Activated T-cell treated with anti-CD3 and anti-CD28 coated beads, Interleukin-2, amount 50 U/mL, for 48 hours (primary cell): ENCODE results near the gene ZNF664.
"Not testable (repeated sequence)": the region's sequence is repeated elsewhere in the genome, so short reads cannot be mapped to it uniquely, and the experiment has no call there.

ENCODE experiments used
- DNase-seq, 2 experiments: peaks; one replicate each; pipeline ENCODE4 v3.0.0-alpha.2; 2020

The ZNF664 gene

DNA sequence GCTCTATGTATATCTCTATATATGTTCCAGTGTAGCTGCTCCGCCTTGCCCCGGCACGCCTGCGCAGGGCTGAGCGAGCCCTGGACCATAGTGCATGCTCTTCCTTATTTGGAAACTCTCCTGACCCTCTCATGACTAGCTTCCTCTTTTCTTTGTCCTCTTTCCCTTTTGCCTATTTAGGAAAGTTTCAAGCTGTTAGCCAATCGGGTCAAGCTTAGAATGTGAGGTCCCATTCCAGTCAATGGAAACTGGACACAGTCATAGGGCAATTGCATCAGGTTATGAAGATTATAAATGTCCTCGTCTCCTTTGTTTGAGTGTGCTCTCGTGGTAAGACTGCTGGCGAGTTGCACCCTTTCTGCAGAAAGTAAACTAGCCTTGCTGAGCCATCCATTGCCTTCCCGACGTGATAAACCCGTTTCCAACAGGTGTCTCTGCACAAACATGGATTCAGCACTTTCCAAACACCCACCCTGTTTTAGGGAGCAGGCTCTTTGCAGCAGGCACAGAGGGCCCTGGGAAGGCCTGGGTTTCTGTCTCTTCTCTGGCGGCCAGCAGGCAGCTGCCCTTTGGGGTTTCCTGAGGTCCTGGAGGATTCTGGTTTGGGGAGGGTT is 31.3 kb upstream of the ZNF664 start:
- DNase-seq, result peak in 1 of 2 experiments; percentile 1

DNA sequence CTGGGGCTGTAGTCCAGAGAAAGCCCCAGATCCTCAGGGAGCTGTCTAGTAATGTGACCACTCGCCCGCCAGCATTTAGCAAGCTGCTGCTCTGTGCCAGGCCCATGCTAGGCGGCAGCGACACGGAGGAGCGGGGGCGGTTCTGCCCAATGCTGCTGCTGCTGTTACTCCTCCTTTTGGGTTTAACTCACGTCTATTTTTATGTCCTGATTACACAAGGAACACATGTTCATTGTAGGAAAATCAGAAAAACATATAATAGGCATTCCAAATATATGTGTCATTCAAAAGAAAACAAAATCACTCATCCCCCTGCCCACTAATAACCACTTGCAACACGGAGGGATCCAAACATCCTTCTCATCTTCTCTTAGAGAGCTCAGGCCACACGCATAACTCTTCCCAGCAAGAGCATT is 30.8 kb upstream of the ZNF664 start:
- no peak for DNase-seq

DNA sequence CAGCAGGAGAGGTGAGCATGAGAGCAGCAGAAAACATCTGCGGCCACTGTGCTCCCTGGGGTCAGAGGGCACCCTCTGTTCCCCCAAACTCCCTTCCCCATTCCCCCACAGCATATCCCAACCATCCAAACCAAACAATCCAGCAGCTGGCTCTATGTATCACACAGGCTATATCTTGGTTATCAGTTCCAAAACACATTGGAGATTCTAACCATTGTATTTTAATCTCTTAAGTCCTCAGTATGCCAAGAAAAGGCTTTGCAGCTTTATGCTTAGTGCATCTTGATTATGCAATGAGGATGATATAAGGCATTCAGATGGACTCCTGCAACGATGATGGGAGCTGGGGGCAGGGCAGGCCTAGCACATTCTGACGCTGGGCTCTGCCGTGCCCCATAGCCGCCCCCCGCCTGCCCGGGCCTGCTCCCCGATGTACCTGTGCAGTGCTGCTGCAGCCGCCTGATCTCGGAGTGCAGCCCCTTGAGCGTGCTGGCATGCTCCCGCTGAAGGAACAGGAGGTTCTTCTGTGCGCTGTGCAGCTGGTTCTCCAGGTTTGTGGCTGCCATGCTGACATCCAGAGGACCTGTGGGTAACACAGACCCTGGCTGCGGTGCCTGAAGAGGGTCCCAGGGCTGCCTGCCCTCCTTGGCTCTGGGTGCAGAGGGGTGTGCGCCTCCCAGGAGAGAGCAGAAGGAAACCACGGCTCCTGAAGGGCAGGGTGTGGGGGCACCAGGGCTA is 29.9 kb upstream of the ZNF664 start:
- DNase-seq, result no peak

DNA sequence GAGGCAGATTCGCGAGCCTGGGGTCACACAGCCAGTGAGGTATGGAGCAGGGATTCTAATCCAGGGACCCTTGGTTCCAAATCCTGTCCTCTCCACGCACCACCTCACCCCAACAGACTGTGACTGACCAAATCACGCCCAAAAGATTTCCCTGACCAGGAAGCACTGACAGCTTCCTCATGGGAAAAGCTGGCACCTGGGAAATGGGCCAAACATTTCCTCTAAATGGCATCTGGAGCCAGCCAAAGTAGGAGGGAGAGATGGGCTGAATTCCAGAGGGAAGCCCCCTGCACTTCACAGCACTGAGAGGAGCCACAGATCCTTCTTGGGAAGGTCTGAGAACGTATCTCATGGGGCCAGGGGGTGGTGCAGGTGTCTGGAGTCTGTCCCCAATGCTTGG is 29.2 kb upstream of the ZNF664 start:
- no peak for DNase-seq

DNA sequence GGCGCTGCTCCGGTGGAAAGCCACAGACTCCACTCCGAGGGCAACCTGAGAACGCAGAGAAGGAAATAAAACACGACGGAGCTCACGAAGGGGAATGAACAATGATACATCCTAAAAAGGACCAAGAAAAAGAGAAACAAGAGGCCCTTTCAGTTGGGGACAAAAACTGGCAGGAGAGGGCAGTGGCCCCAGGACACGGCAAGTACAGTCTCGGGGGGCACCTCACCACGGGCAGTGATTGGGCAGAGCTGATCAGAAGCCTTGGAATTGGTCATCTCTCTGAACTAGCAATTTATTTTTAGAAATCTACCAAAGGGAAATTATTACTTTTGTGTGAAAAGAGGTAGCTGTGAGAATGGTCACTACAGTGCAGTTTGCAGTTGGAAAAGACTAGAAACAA is 28.3 kb upstream of the ZNF664 start:
- no peak for DNase-seq

DNA sequence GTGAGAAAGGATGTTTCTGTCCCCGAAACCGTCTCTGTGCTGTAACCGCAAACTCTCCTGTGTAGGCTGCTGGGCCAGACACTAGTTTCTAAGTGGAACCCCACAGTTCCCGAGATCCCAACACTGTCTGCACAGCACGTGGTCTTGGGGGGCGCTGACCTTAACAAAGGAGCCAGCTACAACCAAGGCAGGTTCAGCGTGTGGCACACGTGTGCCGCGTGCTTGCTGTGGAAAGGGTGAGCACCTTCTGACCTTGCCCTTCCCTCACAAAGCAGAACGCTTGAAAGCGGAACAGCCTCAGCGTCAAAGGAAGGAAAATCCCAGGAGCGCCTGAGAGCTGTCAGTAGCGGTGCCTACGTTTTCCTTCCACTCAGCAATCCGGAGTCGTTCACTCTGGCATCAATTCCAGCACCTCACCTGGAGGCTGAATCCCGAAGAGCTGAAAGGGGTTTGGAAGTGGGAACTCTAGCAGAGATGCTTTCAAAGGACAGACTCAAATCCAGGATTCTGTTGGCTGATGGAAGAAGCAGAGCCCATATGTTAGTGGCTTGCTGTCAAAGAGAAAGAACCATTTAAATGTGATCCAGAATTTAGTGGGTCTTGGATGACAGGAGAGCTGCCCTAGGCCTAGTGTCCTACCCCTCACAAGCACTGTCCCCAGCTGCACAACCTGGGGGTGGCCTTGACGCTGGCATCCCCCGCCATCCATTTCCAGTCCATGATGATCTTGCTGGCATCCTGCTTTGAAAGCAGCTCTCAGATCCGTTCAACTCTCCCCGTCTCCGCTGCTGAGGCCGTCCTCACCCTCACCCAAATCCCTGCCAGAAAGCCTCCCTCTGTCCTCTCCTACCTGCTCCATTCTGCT is 27.5 kb upstream of the ZNF664 start:
- no peak for DNase-seq

DNA sequence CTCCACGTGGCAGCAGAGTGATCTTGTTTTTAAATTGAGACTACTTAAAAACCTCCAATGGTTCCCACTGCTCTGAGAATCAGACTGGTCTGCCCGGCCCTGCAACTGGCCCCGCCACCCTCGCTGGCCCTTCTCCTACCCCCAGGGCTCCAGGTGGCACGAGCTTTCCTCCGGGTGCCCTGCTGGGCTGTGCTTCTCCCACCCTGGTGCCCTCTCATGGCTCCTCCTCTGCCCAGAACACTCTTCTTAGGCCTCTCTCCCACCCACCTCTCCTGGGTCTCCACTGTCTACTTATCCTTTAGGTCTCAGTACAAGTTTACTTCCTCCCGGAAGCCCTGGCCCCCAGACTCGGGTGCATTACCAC is 26.9 kb upstream of the ZNF664 start:
- DNase-seq, result no peak

DNA sequence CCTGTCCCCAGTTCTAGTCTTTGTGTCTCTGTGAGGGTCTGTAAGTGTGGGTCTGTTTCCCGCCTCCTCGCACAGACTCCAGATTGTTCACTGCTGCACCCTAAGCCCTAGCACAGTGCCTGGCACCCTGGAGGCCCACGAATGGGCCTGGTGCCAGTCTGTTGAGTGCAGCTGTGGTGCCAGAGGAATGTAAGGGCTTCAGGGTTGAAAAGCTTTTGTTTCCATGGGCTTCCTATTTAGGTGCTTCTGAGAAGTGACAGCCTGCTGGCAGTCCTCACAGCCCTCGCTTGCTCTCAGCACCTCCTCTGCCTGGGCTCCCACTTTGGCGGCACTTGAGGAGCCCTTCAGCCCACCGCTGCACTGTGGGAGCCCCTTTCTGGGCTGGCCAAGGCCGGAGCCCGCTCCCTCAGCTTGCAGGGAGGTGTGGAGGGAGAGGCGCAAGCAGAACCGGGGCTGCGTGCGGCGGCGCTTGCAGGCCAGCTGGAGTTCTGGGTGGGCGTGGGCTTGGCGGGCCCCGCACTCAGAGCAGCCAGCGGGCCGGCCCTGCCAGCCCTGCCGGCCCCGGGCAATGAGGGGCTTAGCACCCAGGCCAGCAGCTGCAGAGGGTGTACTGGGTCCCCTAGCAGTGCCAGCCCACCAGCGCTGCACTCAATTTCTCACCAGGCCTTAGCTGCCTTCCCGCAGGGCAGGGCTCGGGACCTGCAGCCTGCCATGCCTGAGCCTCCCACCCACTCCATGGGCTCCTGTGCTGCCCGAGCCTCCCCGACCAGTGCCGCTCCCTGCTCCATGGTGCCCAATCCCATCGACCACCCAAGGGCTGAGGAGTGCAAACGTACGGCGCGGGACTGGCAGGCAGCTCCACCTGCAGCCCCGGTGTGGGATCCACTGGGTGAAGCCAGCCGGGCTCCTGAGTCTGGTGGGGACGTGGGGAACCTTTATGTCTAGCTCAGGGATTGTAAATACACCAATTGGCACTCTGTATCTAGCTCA is 26.2 kb upstream of the ZNF664 start:
- DNase-seq, result not testable (repeated sequence)

DNA sequence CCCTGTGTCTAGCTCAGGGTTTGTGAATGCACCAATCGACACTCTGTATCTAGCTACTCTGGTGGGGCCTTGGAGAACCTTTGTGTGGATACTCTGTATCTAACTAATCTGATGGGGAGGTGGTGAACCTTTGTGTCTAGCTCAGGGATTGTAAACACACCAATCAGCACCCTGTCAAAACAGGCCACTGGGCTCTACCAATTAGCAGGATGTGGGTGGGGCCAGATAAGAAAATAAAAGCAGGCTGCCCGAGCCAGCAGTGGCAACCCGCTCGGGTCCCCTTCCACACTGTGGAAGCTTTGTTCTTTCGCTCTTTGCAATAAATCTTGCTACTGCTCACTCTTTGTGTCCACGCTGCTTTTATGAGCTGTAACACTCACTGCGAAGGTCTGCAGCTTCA is 25.5 kb upstream of the ZNF664 start:
- not testable (repeated sequence) for DNase-seq

DNA sequence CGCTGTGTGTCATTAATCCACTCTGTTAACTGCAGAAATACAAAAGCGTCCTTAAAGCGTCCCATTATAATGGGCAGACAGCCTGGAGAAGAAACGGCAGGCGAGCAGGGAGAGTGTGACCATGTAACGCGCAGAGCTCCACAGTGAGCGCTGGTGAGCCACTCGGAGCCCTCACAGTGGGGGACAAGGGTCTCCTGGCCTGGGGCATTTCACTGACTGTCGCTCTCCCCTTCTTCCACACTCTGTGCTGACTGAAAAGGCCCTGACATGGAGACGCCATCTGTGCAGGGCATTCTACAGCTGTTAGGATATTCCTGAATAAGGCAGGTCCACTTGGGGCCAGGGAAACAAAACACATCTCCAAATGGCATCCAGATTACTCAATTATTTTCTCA is 24.6 kb upstream of the ZNF664 start:
- no peak for DNase-seq

DNA sequence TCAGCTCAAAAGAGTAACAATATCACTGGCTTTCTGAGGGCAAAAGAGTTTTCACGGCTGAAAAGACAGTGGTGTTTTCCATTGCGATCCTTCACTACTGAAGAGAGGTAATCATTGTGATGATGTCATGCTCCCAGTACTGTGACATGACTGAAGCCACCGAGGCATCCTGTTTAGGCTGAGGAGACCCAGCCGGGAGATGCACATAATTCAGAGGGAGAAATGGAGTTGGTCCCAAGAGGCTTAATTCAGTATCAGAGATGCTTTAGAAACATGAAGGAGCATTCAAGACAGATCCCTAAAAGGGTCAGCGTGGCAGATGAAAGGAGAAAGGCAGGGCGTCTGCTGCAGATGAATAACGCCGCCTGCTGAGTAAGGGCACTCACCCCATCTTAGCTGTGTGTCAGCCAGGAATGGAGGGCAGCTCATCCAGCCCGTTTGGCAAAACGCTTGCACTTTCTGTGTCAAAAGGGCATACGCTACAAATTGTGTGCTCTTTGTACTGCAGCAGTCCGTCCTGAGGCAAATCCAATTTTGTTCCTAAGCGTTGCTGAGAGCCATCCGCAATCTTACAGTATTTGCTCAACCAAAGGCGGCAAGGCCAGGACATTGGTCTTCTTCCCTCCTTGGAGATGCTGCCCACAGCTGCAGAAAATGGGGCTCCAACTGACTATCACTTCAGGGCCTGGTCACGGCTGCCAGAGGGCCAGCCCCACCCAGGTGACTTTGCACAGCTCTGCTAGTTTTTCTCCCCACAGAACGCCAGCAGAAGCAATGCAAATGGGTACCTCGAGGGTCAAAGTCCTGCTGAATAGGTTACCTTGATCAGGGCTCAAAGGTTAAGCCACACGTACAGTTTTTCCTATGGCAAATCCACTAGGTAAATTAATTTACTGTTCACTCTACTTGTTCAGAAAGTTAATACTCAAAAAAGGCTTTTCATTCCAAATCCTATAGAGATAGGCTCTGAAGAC is 23.9 kb upstream of the ZNF664 start:
- DNase-seq, result no peak

DNA sequence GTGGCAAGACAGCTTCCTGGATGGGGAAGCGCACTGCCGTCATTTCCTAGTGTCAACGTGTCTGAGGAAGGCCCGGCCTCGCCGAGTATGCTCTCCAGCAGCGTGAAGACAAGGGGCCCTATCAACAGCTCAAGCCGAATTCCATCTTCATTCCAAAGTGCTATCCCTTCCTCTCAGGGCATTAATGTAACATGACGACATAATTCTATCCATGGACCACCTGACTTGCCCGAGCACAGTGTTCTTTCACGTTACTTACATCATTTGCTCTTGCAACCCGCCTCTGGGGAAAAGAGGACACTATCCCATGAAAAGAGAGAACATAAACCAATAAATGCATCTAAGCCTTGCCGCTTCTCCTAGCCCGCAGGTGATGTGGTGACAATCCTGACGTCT is 23.2 kb upstream of the ZNF664 start:
- no peak for DNase-seq

DNA sequence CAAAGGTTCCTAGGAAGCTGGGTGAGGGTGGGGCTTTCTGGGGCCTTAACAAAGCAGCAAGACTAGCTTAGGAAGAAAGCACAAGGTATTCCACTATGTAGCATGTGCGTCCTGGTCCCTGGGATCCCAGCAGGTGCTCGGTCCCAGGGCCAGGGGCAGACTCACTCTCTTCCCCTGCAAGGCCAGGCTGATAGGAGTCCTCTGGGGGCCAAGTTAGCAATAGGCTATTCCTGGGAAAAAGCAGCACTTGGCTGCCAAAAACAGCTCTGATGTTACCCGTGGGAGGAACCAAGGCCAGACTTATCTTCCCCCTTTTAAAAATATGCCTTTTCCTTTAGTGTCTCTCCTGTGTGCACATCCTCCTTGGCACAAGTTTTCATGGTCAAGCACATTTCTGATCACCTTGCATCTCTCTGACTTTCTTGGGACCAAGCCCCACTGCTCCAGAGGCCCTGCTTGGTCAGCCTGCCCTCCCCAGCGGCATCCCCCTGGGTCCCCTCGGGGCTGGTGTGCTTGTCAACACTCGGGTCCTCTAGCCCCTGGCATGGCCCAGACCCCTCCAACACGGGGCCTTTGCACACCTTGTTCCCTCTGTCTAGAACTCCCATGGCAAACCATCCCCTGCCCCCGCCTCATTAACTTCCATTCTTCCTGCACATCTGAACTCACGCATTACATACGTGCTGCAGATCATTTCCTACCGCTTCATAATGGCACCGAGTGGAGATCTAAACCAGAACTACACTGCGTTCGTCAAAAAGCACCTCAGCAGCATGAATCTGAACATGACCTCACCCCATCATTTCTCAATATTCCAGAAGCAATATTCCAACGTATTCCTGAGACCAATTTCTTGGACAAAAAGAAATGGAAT is 22.3 kb upstream of the ZNF664 start:
- DNase-seq, result no peak

DNA sequence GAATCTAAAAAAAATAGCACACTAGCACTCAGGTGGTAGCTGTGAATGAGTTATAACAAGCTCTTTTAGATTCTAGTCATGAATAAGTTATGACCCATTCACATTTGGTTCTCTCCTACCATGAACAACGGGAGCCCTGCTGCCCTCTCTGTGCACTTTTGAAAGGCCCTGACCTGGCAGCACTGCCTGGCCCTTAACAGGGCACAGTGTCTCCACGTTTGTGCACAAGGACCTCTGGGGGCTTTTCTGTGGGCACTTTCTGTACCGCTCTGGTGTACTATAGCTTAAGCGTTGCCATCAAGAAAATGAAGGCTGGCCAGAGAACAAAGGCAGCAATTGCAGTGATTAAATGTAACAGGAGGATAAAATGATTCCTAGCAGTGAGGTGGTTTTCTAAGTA is 21.5 kb upstream of the ZNF664 start:
- no peak for DNase-seq

DNA sequence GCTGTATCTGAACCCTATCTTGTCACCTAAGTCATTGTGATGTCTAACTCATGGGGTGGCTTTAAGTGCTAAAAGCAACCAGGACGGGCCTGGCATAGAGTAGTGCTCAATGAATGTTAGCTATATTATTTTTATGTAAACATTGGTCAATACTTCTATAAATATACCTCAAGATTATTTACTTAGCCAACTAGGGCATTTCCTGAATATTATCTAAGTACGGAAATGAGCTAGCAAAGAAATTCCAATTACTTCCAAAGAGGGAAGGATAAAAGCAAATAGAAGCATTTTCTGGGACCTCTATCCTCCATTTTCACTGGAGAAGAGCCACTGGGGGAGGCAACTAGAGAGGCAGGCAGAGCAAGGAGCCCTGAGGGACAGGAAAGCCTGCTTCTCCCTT is 21.0 kb upstream of the ZNF664 start:
- DNase-seq, result no peak

DNA sequence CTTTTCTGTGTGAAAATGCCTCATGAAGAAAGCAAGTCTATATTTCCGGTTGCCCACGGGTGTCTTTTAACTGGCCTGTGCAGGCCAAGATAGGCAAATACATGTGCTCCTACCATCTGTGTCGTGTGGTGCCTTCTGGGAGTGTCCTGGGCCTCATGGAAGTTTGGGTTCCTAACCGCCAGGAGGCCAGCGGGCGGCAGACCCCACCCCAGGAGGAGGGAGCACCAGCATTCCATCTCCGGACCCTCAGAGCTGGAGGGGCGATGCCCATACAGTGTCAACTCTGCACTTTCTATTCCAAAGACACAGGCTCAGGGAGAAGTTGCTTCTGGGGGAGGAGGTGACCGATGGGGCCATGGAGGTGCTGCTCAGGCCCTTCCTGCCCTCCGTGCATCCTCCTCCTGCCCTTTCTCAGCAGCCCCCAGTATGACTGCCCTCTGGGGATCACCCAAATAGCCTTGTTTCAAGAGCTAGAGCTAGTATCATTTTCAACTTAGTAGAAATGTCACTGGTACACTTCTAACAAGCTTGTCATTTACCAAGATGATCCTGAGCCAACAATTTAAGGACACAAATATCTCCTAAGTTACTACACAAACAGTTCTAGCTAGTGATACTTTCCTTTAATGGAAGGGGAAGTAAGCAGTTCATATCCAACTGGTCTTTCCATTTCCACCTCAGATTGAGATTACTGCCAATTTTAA is 18.2 kb upstream of the ZNF664 start:
- no peak for DNase-seq

DNA sequence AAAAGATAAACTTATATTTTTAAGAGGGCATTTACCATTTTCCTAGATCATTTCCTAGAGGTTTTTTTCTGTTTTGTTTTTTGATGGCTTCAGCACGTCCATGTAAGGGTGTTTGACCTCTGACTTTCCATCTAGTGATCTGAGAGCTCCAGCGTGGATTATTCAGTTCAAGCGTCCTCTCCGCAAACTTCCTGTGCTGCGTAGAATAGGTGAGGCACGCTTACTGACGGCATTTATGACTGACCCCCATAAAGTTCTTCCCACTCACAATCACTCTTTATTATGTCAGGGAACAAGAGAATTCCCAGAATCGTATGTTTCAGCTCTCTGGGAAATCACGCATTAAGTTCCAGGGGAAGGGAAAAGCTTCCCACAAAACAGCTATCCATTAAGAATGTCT is 16.8 kb upstream of the ZNF664 start:
- no peak for DNase-seq

DNA sequence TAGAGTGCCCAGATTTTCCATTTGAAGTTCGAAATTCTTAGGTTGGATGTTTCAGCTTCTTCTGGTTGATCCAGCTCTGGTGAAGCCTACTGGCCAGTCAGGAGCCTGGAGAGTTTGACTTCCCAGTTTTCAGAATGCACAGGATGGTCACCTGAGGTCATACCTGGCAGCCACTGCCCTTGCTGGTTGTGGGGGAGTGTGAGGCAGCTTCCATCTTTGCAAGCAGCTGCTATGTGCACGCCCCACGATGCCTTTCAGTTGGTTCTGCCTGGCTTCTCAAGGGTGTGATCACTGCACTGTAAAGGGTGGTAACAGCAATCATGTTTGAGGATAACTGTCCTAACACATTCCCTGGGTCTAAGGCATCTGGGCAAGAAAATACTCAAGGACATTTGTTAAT is 15.8 kb upstream of the ZNF664 start:
- DNase-seq, result no peak

DNA sequence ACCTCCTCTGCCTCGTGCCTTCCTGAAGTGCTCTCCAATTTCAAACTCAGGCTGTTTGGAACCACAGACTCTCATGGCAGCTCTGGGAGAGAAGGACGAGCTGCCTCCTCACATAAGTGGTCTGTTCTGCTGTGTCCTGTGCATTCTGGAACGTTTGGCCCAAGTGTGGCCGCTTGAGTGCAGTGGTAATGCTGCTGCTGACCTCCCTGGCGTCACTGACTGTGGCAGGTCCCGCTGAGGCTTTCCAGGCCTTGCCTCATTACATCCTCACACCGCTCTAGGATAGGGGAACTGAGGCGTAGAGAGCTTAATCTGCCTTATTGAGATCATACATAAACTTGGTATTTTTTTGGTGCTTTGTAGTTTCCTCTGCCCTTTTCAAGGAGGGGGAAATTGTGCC is 14.6 kb upstream of the ZNF664 start:
- no peak for DNase-seq

DNA sequence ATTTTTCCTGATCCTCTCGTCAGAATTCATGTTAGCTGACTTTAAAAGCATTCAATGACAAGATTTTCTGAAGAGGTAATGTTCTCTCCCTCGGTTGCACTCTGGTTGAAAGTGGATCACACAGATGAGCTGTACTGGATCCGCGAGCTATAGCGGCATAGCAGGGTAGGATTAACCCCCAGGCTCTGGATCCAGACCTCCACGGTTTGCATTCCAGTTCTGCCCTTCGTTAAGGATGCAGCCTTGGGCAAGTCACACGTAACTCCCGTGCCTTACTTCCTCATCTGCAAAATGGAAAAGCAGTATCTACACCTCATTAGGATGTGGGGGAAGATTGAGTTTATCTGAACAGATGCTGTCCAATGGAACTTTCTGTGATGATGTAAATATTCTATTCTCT is 14.1 kb upstream of the ZNF664 start:
- DNase-seq, result no peak
